Measurements from ENCODE around the gene ZNF552.
"Not testable (repeated sequence)": the region's sequence is repeated elsewhere in the genome, so short reads cannot be mapped to it uniquely, and the experiment has no call there.

The ZNF552 gene

DNA sequence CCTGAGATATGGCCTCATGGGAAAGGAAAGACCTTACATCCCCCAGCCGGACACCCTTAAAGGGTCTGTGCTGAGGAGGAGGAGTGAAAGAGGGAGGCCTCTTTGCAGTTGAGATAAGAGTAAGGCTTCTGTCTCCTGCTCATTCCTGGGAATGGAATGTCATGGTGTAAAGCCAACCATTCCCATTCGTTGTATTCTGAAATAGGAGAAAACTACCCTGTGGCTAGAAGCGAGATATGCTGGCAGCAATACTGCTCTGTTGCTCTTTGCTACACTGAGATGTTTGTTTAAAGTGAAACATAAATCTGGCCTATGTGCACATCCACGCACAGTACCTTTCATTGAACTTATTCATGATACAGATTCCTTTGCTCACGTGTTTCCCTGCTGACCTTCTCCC lies 14.6 kb upstream of the ZNF552 start:
- H3K36me3 ChIP-seq (replicated peaks): peaks cover 16% of the 10 kb centered on the region

DNA sequence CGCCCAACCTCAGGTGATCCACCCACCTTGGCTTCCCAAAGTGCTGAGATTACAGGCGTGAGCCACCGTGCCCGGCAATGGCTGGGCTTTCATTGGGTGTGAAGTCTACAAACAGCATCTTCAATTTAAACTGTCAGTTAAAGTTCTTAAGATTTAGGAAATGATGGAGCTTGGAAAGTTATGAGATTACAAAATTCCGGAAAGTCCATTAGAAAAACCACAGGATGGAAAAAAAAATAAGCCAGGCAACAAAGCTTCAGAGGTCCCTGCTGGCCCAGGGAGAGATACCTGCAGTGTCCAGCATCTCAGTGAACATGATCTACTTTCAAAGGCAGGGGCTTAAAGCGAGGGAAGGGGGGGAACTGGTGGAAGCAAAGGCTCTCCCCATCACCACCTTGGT lies 10.8 kb upstream of the ZNF552 start:
- Histone ChIP-seq H3K9me3 (no peaks in the 10 kb centered on the region), H3K4me1 (peaks cover 4% of the 10 kb centered on the region; the same call in 1 of the 2 replicates), H3K36me3 (replicated peaks) (peaks cover 40% of the 10 kb centered on the region), H3K4me3 (no peak overlapping the region), H3K27me3 (ENCODE audit: low read depth) (no peaks in the 10 kb centered on the region)
- in situ Hi-C loops (cut with MboI; ENCODE audit: low sequenced_read_pairs): no loop called here
- no peak for DNase-seq (ENCODE audit: low spot score in 2 of 2)

More for the DNA sequence above, 14.6 kb upstream of the ZNF552 start:
- H3K27me3 ChIP-seq (ENCODE audit: low read depth): no peaks in the 10 kb centered on the region
- no peaks in the 10 kb centered on the region for H3K4me1 ChIP-seq
- H3K9me3 ChIP-seq: no peaks in the 10 kb centered on the region
- H3K4me3 ChIP-seq: no peak overlapping the region
- DNase-seq (ENCODE audit: low spot score in 2 of 2): no peak
- in situ Hi-C loops (cut with MboI; ENCODE audit: low sequenced_read_pairs): no loop called here

DNA sequence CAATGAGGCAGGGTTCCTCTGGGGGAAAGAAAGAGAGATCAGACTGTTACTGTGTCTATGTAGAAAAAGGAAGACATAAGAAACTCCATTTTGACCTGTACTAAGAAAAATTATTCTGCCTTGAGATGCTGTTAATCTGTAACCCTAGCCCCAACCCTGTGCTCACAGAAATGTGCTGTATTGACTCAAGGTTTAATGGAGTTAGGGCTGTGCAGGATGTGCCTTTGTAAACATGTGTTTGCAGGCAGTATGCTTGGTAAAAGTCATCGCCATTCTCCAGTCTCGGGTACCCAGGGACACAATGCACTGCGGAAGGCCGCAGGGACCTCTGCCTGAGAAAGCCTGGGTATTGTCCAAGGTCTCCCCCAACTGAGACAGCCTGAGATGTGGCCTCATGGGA lies 8.9 kb upstream of the ZNF552 start:
- H3K9me3 ChIP-seq: not testable (repeated sequence)

DNA sequence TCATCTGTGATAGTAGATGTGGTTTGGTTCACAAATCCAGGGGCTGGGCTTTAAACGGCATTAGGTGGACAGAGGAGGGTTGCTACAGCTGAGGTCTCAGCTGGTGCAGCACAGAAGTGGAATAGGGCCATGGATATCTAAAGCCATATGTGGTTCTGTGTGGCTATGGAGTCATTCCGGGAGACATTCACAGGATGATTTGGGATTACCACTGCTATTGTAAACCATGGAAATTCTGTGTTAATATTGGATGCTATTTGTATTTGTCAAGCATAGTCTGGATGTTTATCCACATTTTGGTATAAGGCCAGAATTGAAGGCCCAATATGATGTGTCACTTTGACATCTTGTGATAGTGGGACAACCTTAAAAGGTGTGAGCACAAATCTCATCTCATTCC lies 8.4 kb upstream of the ZNF552 start:
- DNase-seq (ENCODE audit: low spot score in 2 of 2); H3K4me1 ChIP-seq; in situ Hi-C loops (cut with MboI; ENCODE audit: low sequenced_read_pairs); H3K27me3 ChIP-seq (ENCODE audit: low read depth); H3K4me3 ChIP-seq; H3K9me3 ChIP-seq: not testable (repeated sequence)
- peaks cover 34% of the 10 kb centered on the region for H3K36me3 ChIP-seq (replicated peaks)

More for the DNA sequence above, 8.9 kb upstream of the ZNF552 start:
- H3K4me1 ChIP-seq; H3K27me3 ChIP-seq (ENCODE audit: low read depth); in situ Hi-C loops (cut with MboI; ENCODE audit: low sequenced_read_pairs); DNase-seq (ENCODE audit: low spot score in 2 of 2); H3K4me3 ChIP-seq: not testable (repeated sequence)
- peaks cover 37% of the 10 kb centered on the region for H3K36me3 ChIP-seq (replicated peaks)

DNA sequence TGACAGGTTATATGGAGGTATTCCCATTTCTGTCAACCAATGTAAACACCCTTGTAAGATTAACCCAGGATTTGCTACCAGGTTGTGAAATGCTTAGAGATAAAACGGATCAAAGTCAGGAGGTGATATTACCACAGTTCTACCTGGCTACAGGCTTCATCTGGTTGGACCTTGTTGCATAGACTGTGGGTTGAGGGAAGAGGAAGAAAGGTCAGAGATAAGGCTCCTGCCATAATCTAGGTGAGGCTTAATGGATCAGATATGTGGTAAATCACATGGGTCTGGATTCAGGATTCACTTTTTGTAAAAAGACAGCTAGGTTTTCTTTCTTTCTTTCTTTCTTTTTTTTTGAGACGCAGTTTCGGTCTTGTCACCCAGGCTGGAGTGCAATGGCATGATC lies 6.8 kb upstream of the ZNF552 start:
- DNase-seq (ENCODE audit: low spot score in 2 of 2); H3K27me3 ChIP-seq (ENCODE audit: low read depth); H3K4me3 ChIP-seq; in situ Hi-C loops (cut with MboI; ENCODE audit: low sequenced_read_pairs); H3K9me3 ChIP-seq; H3K4me1 ChIP-seq: not testable (repeated sequence)
- peaks cover 30% of the 10 kb centered on the region for H3K36me3 ChIP-seq (replicated peaks)

DNA sequence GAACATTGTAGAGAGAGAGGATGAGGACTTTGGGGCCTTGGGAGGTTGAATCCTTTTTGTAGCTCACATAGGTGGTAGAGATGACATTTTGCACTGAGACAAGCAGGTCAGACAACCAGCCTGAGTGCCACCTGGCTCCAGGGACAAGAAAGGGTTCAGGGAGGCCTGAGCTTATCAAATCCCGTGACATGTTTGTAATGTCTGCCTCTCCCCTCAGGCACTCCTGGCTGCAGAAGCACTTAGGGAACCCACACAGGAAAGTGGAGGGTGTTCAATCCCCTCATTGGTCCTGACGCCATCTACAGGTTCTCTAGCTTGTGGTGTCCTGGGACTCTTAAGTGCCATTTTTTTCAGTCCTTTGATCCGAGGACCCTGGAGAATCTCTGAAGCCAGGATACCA lies 6.4 kb upstream of the ZNF552 start:
- peaks cover 30% of the 10 kb centered on the region for H3K36me3 ChIP-seq (replicated peaks)
- H3K27me3 ChIP-seq (ENCODE audit: low read depth); H3K4me1 ChIP-seq; H3K9me3 ChIP-seq; in situ Hi-C loops (cut with MboI; ENCODE audit: low sequenced_read_pairs); DNase-seq (ENCODE audit: low spot score in 2 of 2): not testable (repeated sequence)
- peak overlapping the region; percentile 97; the same call in 1 of the 2 replicates for H3K4me3 ChIP-seq

DNA sequence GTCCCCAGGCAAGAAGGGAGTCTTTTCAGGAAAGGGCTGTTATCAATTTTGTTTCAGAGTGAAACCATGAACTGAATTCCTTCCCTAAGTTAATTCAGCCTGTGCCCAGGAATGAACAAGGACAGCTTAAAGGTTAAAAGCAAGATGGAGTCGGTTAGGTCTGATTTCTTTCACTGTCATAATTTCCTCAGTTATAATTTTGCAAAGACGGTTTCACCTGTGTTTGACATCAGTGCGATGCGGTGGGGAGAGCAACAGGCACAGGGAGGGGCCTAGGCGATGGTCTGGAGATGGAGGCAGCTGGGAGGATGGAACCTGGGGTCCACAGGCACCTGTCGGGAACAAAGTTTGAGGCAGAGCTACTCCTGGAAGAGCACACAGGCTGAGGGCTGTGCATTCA lies 5.9 kb upstream of the ZNF552 start:
- Histone ChIP-seq H3K36me3 (replicated peaks) (peaks cover 26% of the 10 kb centered on the region), H3K27me3 (ENCODE audit: low read depth) (no peaks in the 10 kb centered on the region), H3K4me1 (peaks cover 5% of the 10 kb centered on the region; the same call in 1 of the 2 replicates), H3K4me3 (peak overlapping the region; percentile 97), H3K9me3 (no peaks in the 10 kb centered on the region)
- in situ Hi-C loops (cut with MboI; ENCODE audit: low sequenced_read_pairs): no loop called here
- no peak for DNase-seq (ENCODE audit: low spot score in 2 of 2)

DNA sequence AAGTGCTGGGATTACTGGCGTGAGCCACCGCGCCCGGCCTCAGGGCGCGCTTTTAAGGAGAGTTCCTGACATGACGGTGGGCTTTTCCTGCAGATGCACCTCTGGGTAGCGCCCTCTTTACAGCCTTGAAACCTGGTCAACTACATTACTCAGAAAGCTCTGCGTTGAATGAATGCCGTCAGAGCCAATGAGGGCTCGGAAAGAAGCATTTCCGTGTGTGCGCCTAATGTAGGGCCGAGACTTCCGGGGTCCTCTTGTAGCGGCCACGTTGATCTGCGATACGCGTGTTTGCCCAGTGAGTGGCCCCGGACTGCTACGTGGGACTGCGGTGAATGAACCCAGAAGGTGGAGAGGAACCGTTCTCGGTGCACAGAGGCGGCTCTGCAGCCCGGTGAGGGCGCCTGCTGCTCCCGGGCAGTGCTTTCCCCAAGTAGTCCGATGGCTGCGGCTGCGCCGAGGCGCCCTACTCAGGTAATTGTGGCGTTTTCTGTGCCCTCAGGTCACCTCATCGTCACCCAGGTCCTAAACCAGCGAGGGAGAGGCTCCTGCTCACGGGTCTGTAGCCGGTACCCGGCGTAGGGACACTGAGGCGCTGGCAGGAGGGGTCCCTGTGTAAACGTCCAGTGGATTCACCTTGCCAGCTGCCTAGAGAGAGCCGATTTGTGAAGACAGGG lies 4.9 kb upstream of the ZNF552 start:
- Histone ChIP-seq H3K4me1 (peaks cover 5% of the 10 kb centered on the region), H3K9me3 (no peaks in the 10 kb centered on the region), H3K27me3 (ENCODE audit: low read depth) (no peaks in the 10 kb centered on the region), H3K36me3 (replicated peaks) (peaks cover 26% of the 10 kb centered on the region), H3K4me3 (peak overlapping the region; percentile 97)
- peak; percentile 88 to 91 for DNase-seq (ENCODE audit: low spot score in 2 of 2)
- in situ Hi-C loops (cut with MboI; ENCODE audit: low sequenced_read_pairs): no loop called here

DNA sequence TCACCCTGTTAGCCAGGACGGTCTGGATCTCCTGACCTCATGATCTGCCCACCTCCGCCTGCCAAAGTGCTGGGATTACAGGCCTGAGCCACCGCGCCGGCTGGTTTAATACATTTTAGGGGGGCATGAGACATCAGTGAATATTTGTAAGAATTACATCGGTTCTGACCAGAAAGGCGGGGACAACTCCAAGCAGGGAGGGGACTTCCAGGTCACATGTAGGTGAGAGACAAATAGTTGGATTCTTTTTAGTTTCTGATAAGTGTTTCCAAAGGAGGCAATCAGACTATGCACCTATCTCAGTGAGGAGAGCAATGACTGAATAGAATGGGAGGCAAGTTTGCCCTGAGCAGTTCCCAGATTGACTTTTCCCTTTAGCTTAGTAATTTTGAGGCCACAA lies 3.7 kb upstream of the ZNF552 start:
- in situ Hi-C loops (cut with MboI; ENCODE audit: low sequenced_read_pairs): no loop called here
- DNase-seq (ENCODE audit: low spot score in 2 of 2): no peak
- H3K9me3 ChIP-seq: no peaks in the 10 kb centered on the region

DNA sequence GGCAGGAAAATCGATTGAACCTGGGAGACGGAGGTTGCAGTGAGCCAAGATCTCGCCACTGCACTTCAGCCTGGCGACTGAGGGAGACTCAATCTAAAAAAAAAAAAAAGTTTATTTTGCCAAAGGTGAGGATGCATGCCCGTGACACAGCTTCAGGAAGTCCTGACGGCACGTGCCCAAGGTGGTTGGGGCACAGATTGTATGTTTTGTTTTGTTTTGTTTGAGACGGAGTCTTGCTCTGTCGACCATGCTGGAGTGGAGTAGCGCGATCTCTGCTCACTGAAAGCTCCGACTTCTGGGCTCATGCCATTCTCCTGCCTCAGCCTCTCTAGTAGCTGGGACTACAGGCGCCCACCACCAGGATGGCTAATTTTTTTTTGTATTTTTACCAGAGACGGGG lies 3.3 kb upstream of the ZNF552 start:
- H3K4me3 ChIP-seq: no peak overlapping the region
- no peaks in the 10 kb centered on the region for H3K27me3 ChIP-seq (ENCODE audit: low read depth)
- no peaks in the 10 kb centered on the region for H3K9me3 ChIP-seq
- DNase-seq (ENCODE audit: low spot score in 2 of 2): no peak
- peaks cover 5% of the 10 kb centered on the region for H3K4me1 ChIP-seq
- H3K36me3 ChIP-seq (replicated peaks): peaks cover 18% of the 10 kb centered on the region
- in situ Hi-C loops (cut with MboI; ENCODE audit: low sequenced_read_pairs): no loop called here

More for the DNA sequence above, 3.7 kb upstream of the ZNF552 start:
- no peaks in the 10 kb centered on the region for H3K27me3 ChIP-seq (ENCODE audit: low read depth)
- no peak overlapping the region for H3K4me3 ChIP-seq
- H3K36me3 ChIP-seq (replicated peaks): peaks cover 20% of the 10 kb centered on the region
- peaks cover 5% of the 10 kb centered on the region for H3K4me1 ChIP-seq

DNA sequence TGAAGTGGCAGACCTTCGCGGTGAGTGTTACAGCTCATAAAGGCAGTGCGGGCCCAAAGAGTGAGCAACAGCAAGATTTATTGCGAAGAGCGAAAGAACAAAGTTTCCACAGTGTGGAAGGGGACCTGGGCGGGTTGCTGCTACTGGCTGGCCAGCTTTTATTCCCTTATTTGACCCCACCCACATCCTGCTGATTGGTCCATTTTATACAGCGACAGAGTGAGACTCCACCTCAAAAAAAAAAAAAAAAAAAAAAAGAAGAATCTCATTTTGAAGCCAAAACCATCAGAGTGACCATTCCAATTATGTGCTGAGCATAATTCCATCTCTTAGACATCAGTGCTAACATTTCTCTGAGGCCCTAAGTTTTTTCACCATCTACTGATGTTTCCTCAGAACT lies 1.9 kb upstream of the ZNF552 start:
- H3K4me3 ChIP-seq: no peak overlapping the region
- peaks cover 5% of the 10 kb centered on the region for H3K4me1 ChIP-seq
- no peak for DNase-seq (ENCODE audit: low spot score in 2 of 2)
- H3K36me3 ChIP-seq (replicated peaks): peaks cover 7% of the 10 kb centered on the region
- in situ Hi-C loops (cut with MboI; ENCODE audit: low sequenced_read_pairs): no loop called here
- H3K27me3 ChIP-seq (ENCODE audit: low read depth): no peaks in the 10 kb centered on the region
- H3K9me3 ChIP-seq: no peaks in the 10 kb centered on the region

DNA sequence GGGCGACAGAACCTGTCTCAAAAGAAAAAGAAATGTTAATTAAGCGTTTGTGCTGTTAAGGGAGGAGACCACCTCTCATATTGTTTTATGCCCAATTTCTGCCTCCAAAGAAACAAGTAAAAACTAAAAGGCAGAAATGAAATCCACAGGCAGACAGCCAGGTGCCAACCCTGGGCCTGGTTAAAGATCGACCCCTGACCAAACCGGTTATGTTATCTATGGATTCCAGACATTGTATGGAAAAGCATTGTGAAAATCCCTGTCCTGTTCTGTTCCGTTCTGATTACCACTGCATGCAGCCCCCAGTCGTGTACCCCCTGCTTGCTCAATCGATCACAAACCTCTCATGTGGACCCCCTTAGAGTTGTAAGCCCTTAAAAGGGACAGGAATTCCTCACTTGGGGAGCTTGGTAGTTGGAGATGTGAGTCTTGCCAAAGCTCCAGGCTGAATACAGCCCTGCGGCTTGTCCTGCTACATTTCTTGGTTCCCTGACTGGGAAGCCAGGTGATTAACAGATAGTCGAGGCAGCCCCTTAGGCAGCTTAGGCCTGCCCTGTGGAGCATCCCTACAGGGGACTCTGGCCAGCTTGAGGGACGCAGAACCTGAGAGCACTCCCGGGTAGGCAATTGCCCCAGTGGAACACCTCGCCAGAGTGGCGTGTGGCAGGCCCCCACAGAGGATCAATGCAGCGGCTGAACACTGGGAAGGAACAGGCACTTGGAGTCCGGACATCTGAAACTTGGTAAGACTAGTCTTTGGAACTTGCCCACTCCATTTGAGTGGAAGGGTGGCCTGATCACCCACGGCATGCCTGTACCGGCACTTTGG lies 748 bp upstream of the ZNF552 start:
- no peaks in the 10 kb centered on the region for H3K9me3 ChIP-seq
- H3K36me3 ChIP-seq (replicated peaks): peaks cover under 1% of the 10 kb centered on the region
- DNase-seq (ENCODE audit: low spot score in 2 of 2): no peak
- in situ Hi-C loops (cut with MboI; ENCODE audit: low sequenced_read_pairs): no loop called here
- H3K4me3 ChIP-seq: peak overlapping the region; percentile 83
- H3K27me3 ChIP-seq (ENCODE audit: low read depth): no peaks in the 10 kb centered on the region
- no peaks in the 10 kb centered on the region; the same call in none of the 2 replicates for H3K4me1 ChIP-seq

DNA sequence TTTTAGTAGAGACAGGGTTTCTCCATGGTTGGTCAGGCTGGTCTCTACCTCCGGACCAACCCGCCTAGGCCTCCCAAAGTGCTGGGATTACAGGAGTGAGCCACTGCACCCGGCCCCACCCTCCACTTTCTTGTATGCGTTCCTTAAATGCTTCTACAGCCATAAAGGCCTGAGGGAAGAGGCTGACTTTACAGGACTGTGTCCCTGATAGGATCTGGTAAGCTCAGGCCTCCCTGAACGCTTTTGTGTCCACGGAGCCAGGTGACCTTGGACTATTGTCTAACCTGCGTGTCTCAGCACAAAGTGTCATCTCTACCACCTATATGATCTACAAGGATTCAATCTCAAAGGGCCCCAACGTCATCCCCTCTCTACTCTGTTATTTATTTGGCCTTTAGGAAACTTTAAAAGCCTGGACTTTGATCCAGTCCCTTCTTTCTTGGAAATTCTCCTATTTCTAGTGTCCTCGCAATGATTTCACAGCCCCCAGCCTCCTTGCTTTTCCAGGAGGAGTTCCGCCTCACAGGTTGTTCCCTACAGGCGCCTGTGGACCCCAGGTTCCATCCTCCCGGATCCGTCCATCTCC lies 701 bp downstream of the ZNF552 start:
- Histone ChIP-seq H3K4me3 (peak overlapping the region; percentile 83), H3K27me3 (ENCODE audit: low read depth) (no peaks in the 10 kb centered on the region), H3K4me1 (no peaks in the 10 kb centered on the region; the same call in 1 of the 2 replicates), H3K9me3 (no peaks in the 10 kb centered on the region), H3K36me3 (replicated peaks) (peaks cover 15% of the 10 kb centered on the region)
- in situ Hi-C loops (cut with MboI; ENCODE audit: low sequenced_read_pairs): no loop called here
- DNase-seq (ENCODE audit: low spot score in 2 of 2): peak; percentile 32 to 57

Data from HAP-1 (cell line).